ENCODE data around the gene PDSS2.

Gene PDSS2

GRCh38 chr6:107440936-107441335, 18.4 kb downstream of the PDSS2 start:
- Histone ChIP-seq H2BK120ac (ENCODE audit: low read depth, low read length) (no peak overlapping the region), H3K4ac (ENCODE audit: low read depth in 1 of 2, low read length in 2 of 2) (no peak overlapping the region), H4K8ac (ENCODE audit: low read length) (no peak overlapping the region), H3K9me3 (ENCODE audit: control insufficient read depth, low read length) (no peaks in the 10 kb centered on the region), H3K14ac (ENCODE audit: low read length in 2 of 2) (no peak overlapping the region), H3K79me1 (replicated peaks; ENCODE audit: low read length, poor library complexity, severe bottlenecking) (peaks cover 23% of the 10 kb centered on the region), H2AK5ac (ENCODE audit: low read length, severe bottlenecking) (no peak overlapping the region), H3K18ac (ENCODE audit: low read depth in 1 of 2, low read length in 2 of 2) (no peak overlapping the region), H3K36me3 (ENCODE audit: control insufficient read depth in 1 of 2, insufficient read depth in 2 of 2, low read depth in 1 of 2, low read length in 2 of 2) (no peaks in the 10 kb centered on the region), H4K91ac (ENCODE audit: low read length) (no peak overlapping the region), H2BK5ac (ENCODE audit: low read depth, low read length, poor library complexity, severe bottlenecking) (no peak overlapping the region), H3K4me2 (ENCODE audit: low read length, poor library complexity, severe bottlenecking) (no peak overlapping the region), H3K27me3 (ENCODE audit: control insufficient read depth in 1 of 2, insufficient read depth in 1 of 2, low read length in 2 of 2) (no peaks in the 10 kb centered on the region), H3K4me1 (ENCODE audit: control insufficient read depth, insufficient read depth, low read depth, low read length) (peaks cover 2% of the 10 kb centered on the region), H3K27ac (ENCODE audit: low read length, poor library complexity, severe bottlenecking) (no peak overlapping the region), H2BK15ac (ENCODE audit: low read depth, poor library complexity, severe bottlenecking) (no peak overlapping the region), H3K4me3 (ENCODE audit: insufficient read depth in 1 of 2, low read depth in 1 of 2, low read length in 2 of 2) (no peak overlapping the region), H3K23ac (ENCODE audit: low read length in 2 of 2) (no peak overlapping the region), H2AFZ (ENCODE audit: low read depth, low read length) (no peak overlapping the region), H2BK12ac (ENCODE audit: low read length in 2 of 2) (no peak overlapping the region), H3K9ac (ENCODE audit: low read length) (no peak overlapping the region)
- no peak for DNase-seq

- Histone ChIP-seq H2AK5ac (ENCODE audit: low read length, severe bottlenecking) (no peak overlapping the region), H3K23ac (ENCODE audit: low read length in 2 of 2) (no peak overlapping the region), H3K4me2 (ENCODE audit: low read length, poor library complexity, severe bottlenecking) (no peak overlapping the region), H3K18ac (ENCODE audit: low read depth in 1 of 2, low read length in 2 of 2) (no peak overlapping the region), H3K27ac (ENCODE audit: low read length, poor library complexity, severe bottlenecking) (no peak overlapping the region), H3K4ac (ENCODE audit: low read depth in 1 of 2, low read length in 2 of 2) (no peak overlapping the region), H2BK15ac (ENCODE audit: low read depth, poor library complexity, severe bottlenecking) (no peak overlapping the region), H3K36me3 (ENCODE audit: control insufficient read depth in 1 of 2, insufficient read depth in 2 of 2, low read depth in 1 of 2, low read length in 2 of 2) (no peaks in the 10 kb centered on the region), H3K9me3 (ENCODE audit: control insufficient read depth, low read length) (no peaks in the 10 kb centered on the region), H3K79me1 (replicated peaks; ENCODE audit: low read length, poor library complexity, severe bottlenecking) (peaks cover 24% of the 10 kb centered on the region), H3K14ac (ENCODE audit: low read length in 2 of 2) (no peak overlapping the region), H3K4me1 (ENCODE audit: control insufficient read depth, insufficient read depth, low read depth, low read length) (peaks cover 2% of the 10 kb centered on the region), H2BK12ac (ENCODE audit: low read length in 2 of 2) (no peak overlapping the region), H3K9ac (ENCODE audit: low read length) (no peak overlapping the region), H2BK5ac (ENCODE audit: low read depth, low read length, poor library complexity, severe bottlenecking) (no peak overlapping the region), H2BK120ac (ENCODE audit: low read depth, low read length) (no peak overlapping the region), H2AFZ (ENCODE audit: low read depth, low read length) (no peak overlapping the region), H4K8ac (ENCODE audit: low read length) (no peak overlapping the region), H3K27me3 (ENCODE audit: control insufficient read depth in 1 of 2, insufficient read depth in 1 of 2, low read length in 2 of 2) (no peaks in the 10 kb centered on the region), H3K4me3 (ENCODE audit: insufficient read depth in 1 of 2, low read depth in 1 of 2, low read length in 2 of 2) (no peak overlapping the region), H4K91ac (ENCODE audit: low read length) (no peak overlapping the region)
- no peak for DNase-seq
- 0% methylated on average over 1 of the region's 1 CpG for WGBS
Observed at GRCh38 chr6:107439406-107439805, 20.0 kb downstream of the PDSS2 start.

- Histone ChIP-seq H3K4ac (ENCODE audit: low read depth in 1 of 2, low read length in 2 of 2) (no peak overlapping the region), H3K4me2 (ENCODE audit: low read length, poor library complexity, severe bottlenecking) (no peak overlapping the region), H3K27ac (ENCODE audit: low read length, poor library complexity, severe bottlenecking) (no peak overlapping the region), H2AFZ (ENCODE audit: low read depth, low read length) (no peak overlapping the region), H3K14ac (ENCODE audit: low read length in 2 of 2) (no peak overlapping the region), H3K9me3 (ENCODE audit: control insufficient read depth, low read length) (no peaks in the 10 kb centered on the region), H3K4me3 (ENCODE audit: insufficient read depth in 1 of 2, low read depth in 1 of 2, low read length in 2 of 2) (no peak overlapping the region), H3K9ac (ENCODE audit: low read length) (no peak overlapping the region), H3K23ac (ENCODE audit: low read length in 2 of 2) (no peak overlapping the region), H4K8ac (ENCODE audit: low read length) (no peak overlapping the region), H2BK15ac (ENCODE audit: low read depth, poor library complexity, severe bottlenecking) (no peak overlapping the region), H3K4me1 (ENCODE audit: control insufficient read depth, insufficient read depth, low read depth, low read length) (peaks cover 2% of the 10 kb centered on the region), H2BK120ac (ENCODE audit: low read depth, low read length) (no peak overlapping the region), H3K36me3 (ENCODE audit: control insufficient read depth in 1 of 2, insufficient read depth in 2 of 2, low read depth in 1 of 2, low read length in 2 of 2) (no peaks in the 10 kb centered on the region), H2BK5ac (ENCODE audit: low read depth, low read length, poor library complexity, severe bottlenecking) (no peak overlapping the region), H3K18ac (ENCODE audit: low read depth in 1 of 2, low read length in 2 of 2) (no peak overlapping the region), H3K79me1 (replicated peaks; ENCODE audit: low read length, poor library complexity, severe bottlenecking) (peaks cover 18% of the 10 kb centered on the region), H4K91ac (ENCODE audit: low read length) (no peak overlapping the region), H3K27me3 (ENCODE audit: control insufficient read depth in 1 of 2, insufficient read depth in 1 of 2, low read length in 2 of 2) (no peaks in the 10 kb centered on the region), H2BK12ac (ENCODE audit: low read length in 2 of 2) (no peak overlapping the region), H2AK5ac (ENCODE audit: low read length, severe bottlenecking) (no peak overlapping the region)
- no peak for DNase-seq
- 95% methylated on average over 3 of the region's 5 CpGs for WGBS
Observed at GRCh38 chr6:107437691-107438090, 21.7 kb downstream of the PDSS2 start.

GRCh38 chr6:107436881-107437280, 22.5 kb downstream of the PDSS2 start:
- Histone ChIP-seq H4K8ac (ENCODE audit: low read length) (no peak overlapping the region), H3K27ac (ENCODE audit: low read length, poor library complexity, severe bottlenecking) (no peak overlapping the region), H2AFZ (ENCODE audit: low read depth, low read length) (no peak overlapping the region), H2BK5ac (ENCODE audit: low read depth, low read length, poor library complexity, severe bottlenecking) (no peak overlapping the region), H3K23ac (ENCODE audit: low read length in 2 of 2) (no peak overlapping the region), H4K91ac (ENCODE audit: low read length) (no peak overlapping the region), H2BK120ac (ENCODE audit: low read depth, low read length) (no peak overlapping the region), H3K9ac (ENCODE audit: low read length) (no peak overlapping the region), H3K36me3 (ENCODE audit: control insufficient read depth in 1 of 2, insufficient read depth in 2 of 2, low read depth in 1 of 2, low read length in 2 of 2) (no peaks in the 10 kb centered on the region), H3K79me1 (replicated peaks; ENCODE audit: low read length, poor library complexity, severe bottlenecking) (peaks cover 20% of the 10 kb centered on the region), H2BK15ac (ENCODE audit: low read depth, poor library complexity, severe bottlenecking) (no peak overlapping the region), H3K9me3 (ENCODE audit: control insufficient read depth, low read length) (no peaks in the 10 kb centered on the region), H2BK12ac (ENCODE audit: low read length in 2 of 2) (no peak overlapping the region), H3K27me3 (ENCODE audit: control insufficient read depth in 1 of 2, insufficient read depth in 1 of 2, low read length in 2 of 2) (no peaks in the 10 kb centered on the region), H3K18ac (ENCODE audit: low read depth in 1 of 2, low read length in 2 of 2) (no peak overlapping the region), H3K4me2 (ENCODE audit: low read length, poor library complexity, severe bottlenecking) (no peak overlapping the region), H3K4me1 (ENCODE audit: control insufficient read depth, insufficient read depth, low read depth, low read length) (peaks cover 2% of the 10 kb centered on the region), H3K4ac (ENCODE audit: low read depth in 1 of 2, low read length in 2 of 2) (no peak overlapping the region), H3K4me3 (ENCODE audit: insufficient read depth in 1 of 2, low read depth in 1 of 2, low read length in 2 of 2) (no peak overlapping the region), H3K14ac (ENCODE audit: low read length in 2 of 2) (no peak overlapping the region), H2AK5ac (ENCODE audit: low read length, severe bottlenecking) (no peak overlapping the region)
- no peak for DNase-seq
- WGBS: 100% methylated on average over 3 of the region's 4 CpGs
